Astrocyte (in vitro differentiated cells and primary cell): ENCODE measurements around the gene CEP350. TPM values are rescaled to one million over a fixed set of nuclear protein-coding genes. Genes with fewer than 3 reads are reported as not detected.

ENCODE experiments used
- DNase-seq: peaks from one replicate; pipeline ENCODE4 v3.0.0-alpha.2; 2010; ENCODE audit warnings: low read depth
- FAIRE-seq: peaks from 2 replicates; lab custom pipeline; 2011; peaks lifted over from hg19 to GRCh38; lab: Jason Lieb, UNC
- H2AFZ ChIP-seq: 2 replicates; pipeline ENCODE4 v1.6.0; 2012; ENCODE audit warnings: low read depth, low read length, inconsistent platforms
- H3K27ac ChIP-seq: 2 replicates; pipeline ENCODE4 v1.5.1; 2011; ENCODE audit warnings: low read depth, low read length, inconsistent platforms
- H3K27me3 ChIP-seq: 2 replicates; pipeline ENCODE4 v1.6.0; 2011; ENCODE audit warnings: low read length, inconsistent platforms; ENCODE audit not compliant: insufficient read depth
- H3K36me3 ChIP-seq: 2 replicates; pipeline ENCODE4 v1.5.1; 2011; ENCODE audit warnings: low read length, inconsistent platforms; ENCODE audit not compliant: insufficient read depth
- H3K4me1 ChIP-seq: 2 replicates; pipeline ENCODE4 v1.5.1; 2011; ENCODE audit warnings: low read length, inconsistent platforms; ENCODE audit not compliant: insufficient read depth
- H3K4me2 ChIP-seq: 2 replicates; pipeline ENCODE4 v1.6.0; 2012; ENCODE audit warnings: low read length, inconsistent platforms
- H3K4me3 ChIP-seq: 2 replicates; pipeline ENCODE4 v1.5.1; 2011; ENCODE audit warnings: low read depth, mild to moderate bottlenecking, low read length, inconsistent platforms; ENCODE audit not compliant: insufficient read depth
- H3K79me2 ChIP-seq: 2 replicates; pipeline ENCODE4 v1.6.0; 2012; ENCODE audit warnings: mild to moderate bottlenecking, low read length, inconsistent platforms; ENCODE audit not compliant: insufficient read depth
- H3K9ac ChIP-seq: 2 replicates; pipeline ENCODE4 v1.6.0; 2012; ENCODE audit warnings: mild to moderate bottlenecking, low read length, inconsistent platforms
- H3K9me3 ChIP-seq: 2 replicates; pipeline ENCODE4 v1.5.1; 2012; ENCODE audit warnings: low read depth, mild to moderate bottlenecking, low read length, inconsistent platforms; ENCODE audit not compliant: insufficient read depth
- H4K20me1 ChIP-seq: 2 replicates; pipeline ENCODE4 v1.6.0; 2012; ENCODE audit warnings: low read length, inconsistent platforms; ENCODE audit not compliant: insufficient read depth
- H3K27ac Mint-ChIP-seq: one replicate; pipeline ENCODE4 v1.8.0; 2021; ENCODE audit warnings: mild to moderate bottlenecking, mixed read lengths; ENCODE audit not compliant: unreplicated experiment
- H3K27me3 Mint-ChIP-seq: one replicate; pipeline ENCODE4 v1.8.0; 2021; ENCODE audit warnings: low read depth, mixed read lengths; ENCODE audit not compliant: unreplicated experiment
- H3K36me3 Mint-ChIP-seq: one replicate; pipeline ENCODE4 v1.8.0; 2021; ENCODE audit warnings: low read depth, mixed read lengths; ENCODE audit not compliant: unreplicated experiment
- H3K4me1 Mint-ChIP-seq: one replicate; pipeline ENCODE4 v1.8.0; 2021; ENCODE audit warnings: low read depth, mixed read lengths; ENCODE audit not compliant: unreplicated experiment
- H3K4me3 Mint-ChIP-seq: one replicate; pipeline ENCODE4 v1.8.0; 2021; ENCODE audit warnings: mild to moderate bottlenecking, moderate library complexity, mixed read lengths; ENCODE audit not compliant: unreplicated experiment
- H3K9me3 Mint-ChIP-seq: one replicate; pipeline ENCODE4 v1.8.0; 2021; ENCODE audit warnings: mild to moderate bottlenecking, mixed read lengths; ENCODE audit not compliant: unreplicated experiment
- EZH2 ChIP-seq: IDR thresholded peaks from 2 replicates; pipeline ENCODE4 v1.6.1; 2012; ENCODE audit warnings: mild to moderate bottlenecking, low read length, inconsistent platforms; ENCODE audit not compliant: insufficient read depth
- total RNA-seq: library from RNA; stranded (reverse); gene quantifications from 2 replicates; pipeline ENCODE4 v1.2.1, GENCODE V29; 2021
- TF ChIP-seq, protein P1 (sequence below): IDR thresholded peaks from 2 replicates; pipeline ENCODE4 v1.5.1; 2011; ENCODE audit warnings: low read depth, mild to moderate bottlenecking, inconsistent platforms, low read length, moderate library complexity; ENCODE audit not compliant: insufficient read depth

The CEP350 gene
- total RNA-seq, 1 donor from 2014 or later, result 29.2 TPM

DNA sequence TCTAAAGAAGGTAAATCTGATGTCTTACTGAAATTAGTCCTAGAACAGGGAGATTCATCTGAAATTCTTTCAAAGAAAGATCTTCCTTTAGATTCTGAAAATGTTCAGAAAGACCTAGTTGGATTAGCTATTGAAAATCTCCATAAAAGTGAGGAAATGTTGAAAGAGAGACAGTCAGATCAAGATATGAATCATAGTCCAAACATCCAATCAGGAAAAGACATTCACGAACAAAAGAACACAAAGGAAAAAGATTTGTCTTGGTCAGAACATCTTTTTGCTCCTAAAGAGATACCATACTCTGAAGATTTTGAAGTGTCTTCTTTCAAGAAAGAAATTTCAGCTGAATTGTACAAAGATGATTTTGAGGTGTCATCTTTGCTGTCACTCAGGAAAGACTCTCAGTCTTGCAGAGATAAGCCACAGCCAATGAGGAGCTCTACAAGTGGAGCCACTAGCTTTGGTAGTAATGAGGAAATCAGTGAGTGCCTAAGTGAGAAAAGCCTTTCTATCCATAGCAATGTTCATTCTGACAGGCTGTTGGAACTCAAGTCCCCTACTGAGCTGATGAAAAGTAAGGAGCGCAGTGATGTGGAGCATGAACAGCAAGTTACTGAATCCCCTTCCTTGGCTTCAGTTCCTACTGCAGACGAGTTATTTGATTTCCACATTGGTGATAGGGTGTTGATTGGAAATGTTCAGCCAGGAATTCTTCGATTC is 138.5 kb downstream of the CEP350 start:
- TF ChIP-seq, protein P1, sequence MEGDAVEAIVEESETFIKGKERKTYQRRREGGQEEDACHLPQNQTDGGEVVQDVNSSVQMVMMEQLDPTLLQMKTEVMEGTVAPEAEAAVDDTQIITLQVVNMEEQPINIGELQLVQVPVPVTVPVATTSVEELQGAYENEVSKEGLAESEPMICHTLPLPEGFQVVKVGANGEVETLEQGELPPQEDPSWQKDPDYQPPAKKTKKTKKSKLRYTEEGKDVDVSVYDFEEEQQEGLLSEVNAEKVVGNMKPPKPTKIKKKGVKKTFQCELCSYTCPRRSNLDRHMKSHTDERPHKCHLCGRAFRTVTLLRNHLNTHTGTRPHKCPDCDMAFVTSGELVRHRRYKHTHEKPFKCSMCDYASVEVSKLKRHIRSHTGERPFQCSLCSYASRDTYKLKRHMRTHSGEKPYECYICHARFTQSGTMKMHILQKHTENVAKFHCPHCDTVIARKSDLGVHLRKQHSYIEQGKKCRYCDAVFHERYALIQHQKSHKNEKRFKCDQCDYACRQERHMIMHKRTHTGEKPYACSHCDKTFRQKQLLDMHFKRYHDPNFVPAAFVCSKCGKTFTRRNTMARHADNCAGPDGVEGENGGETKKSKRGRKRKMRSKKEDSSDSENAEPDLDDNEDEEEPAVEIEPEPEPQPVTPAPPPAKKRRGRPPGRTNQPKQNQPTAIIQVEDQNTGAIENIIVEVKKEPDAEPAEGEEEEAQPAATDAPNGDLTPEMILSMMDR, result no peak
- no peak for TF ChIP-seq EZH2
- Histone ChIP-seq H2AFZ (no peak overlapping the region), H3K4me1 (no peaks in the 10 kb centered on the region), H4K20me1 (no peaks in the 10 kb centered on the region), H3K27ac (no peak overlapping the region), H3K27me3 (no peaks in the 10 kb centered on the region), H3K36me3 (peaks cover 33% of the 10 kb centered on the region), H3K4me3 (no peak overlapping the region), H3K4me2 (no peak overlapping the region), H3K9ac (no peak overlapping the region), H3K9me3 (no peaks in the 10 kb centered on the region), H3K79me2 (no peaks in the 10 kb centered on the region)
- Mint-ChIP-seq H3K36me3 (peaks cover 23% of the 10 kb centered on the region), H3K27ac (no peak overlapping the region), H3K4me3 (no peak overlapping the region), H3K9me3 (no peaks in the 10 kb centered on the region), H3K4me1 (no peaks in the 10 kb centered on the region), H3K27me3 (no peaks in the 10 kb centered on the region)
- DNase-seq (no peak), FAIRE-seq (no peak)

DNA sequence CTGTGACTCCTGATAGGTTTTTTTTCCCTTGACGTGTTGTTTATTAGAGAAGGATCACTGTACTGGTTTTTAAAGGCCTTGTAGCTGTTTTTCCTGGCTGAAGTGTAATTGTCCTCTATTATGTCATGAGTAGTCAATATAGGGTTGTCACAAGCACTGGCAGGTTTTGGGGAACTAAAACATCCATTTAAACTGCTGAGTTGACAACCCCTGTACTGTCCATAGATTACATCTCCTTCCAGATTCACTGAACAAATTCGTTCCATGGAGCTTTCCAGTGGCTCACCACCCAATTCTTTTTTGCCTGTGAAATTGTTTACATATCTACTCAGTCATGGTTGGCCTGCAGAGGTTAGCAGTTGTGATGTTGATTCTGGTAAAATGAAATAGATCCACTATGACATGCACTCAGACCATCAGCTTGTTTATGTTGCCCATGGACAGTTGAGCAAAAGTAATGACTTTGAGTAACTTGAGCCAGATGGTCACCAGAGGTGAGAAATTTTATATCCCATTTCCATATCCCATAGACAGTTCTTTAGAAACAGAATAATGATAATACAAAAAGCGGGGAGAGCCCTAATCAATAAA is 140.2 kb downstream of the CEP350 start:
- no peak overlapping the region for H3K4me2 ChIP-seq
- Mint-ChIP-seq H3K27me3 (no peaks in the 10 kb centered on the region), H3K4me1 (no peaks in the 10 kb centered on the region), H3K27ac (no peak overlapping the region), H3K4me3 (no peak overlapping the region), H3K36me3 (peaks cover 17% of the 10 kb centered on the region), H3K9me3 (no peaks in the 10 kb centered on the region)
- H3K4me1 ChIP-seq, result no peaks in the 10 kb centered on the region
- no peak overlapping the region for H3K4me3 ChIP-seq
- no peak overlapping the region for H2AFZ ChIP-seq
- peaks cover 33% of the 10 kb centered on the region for H3K36me3 ChIP-seq
- no peak for FAIRE-seq
- H3K27me3 ChIP-seq, result no peaks in the 10 kb centered on the region
- H3K9me3 ChIP-seq, result no peaks in the 10 kb centered on the region
- H3K79me2 ChIP-seq, result no peaks in the 10 kb centered on the region
- TF ChIP-seq EZH2, result no peak
- TF ChIP-seq, protein P1, result no peak
- no peaks in the 10 kb centered on the region for H4K20me1 ChIP-seq
- DNase-seq, result no peak
- H3K9ac ChIP-seq, result no peak overlapping the region
- H3K27ac ChIP-seq, result no peak overlapping the region
